Natural killer cell (primary cell): ENCODE measurements around the gene GGA3. TPM values are rescaled to one million over a fixed set of nuclear protein-coding genes. Genes with fewer than 3 reads are reported as not detected.
"Not testable (repeated sequence)": the region's sequence is repeated elsewhere in the genome, so short reads cannot be mapped to it uniquely, and the experiment has no call there.

Experiments
- ATAC-seq, 3 donors: fragments of 150-1000 bp in 2 of 3; fragments of 200-7000 bp in 1 of 3; cut with Tn5 transposase; 1 replicate in 1 of 3; 2 replicates in 2 of 3; pipeline ENCODE4 v1.10.0; 2021; ENCODE audit warnings: mild to moderate bottlenecking in 2 of 3, moderate library complexity in 2 of 3
- DNase-seq, 2 donors: peaks; one replicate each; pipeline versions ENCODE4 v3.0.0 to v3.0.0-alpha.2; 2013 to 2021; ENCODE audit warnings: mixed read lengths in 1 of 2
- H3K27ac ChIP-seq: one replicate; pipeline ENCODE4 v1.5.1; 2013; ENCODE audit warnings: mild to moderate bottlenecking, low read length
- H3K27me3 ChIP-seq: one replicate; pipeline ENCODE4 v1.6.1; 2013; ENCODE audit warnings: low read length; ENCODE audit not compliant: control insufficient read depth, insufficient read depth
- H3K36me3 ChIP-seq: one replicate; pipeline ENCODE4 v1.6.1; 2013; ENCODE audit warnings: low read length; ENCODE audit not compliant: control insufficient read depth, insufficient read depth
- H3K4me1 ChIP-seq: one replicate; pipeline ENCODE4 v1.6.1; 2013; ENCODE audit warnings: low read length; ENCODE audit not compliant: control insufficient read depth, insufficient read depth
- H3K4me3 ChIP-seq: one replicate; pipeline ENCODE4 v1.5.1; 2013; ENCODE audit warnings: low read length
- H3K9me3 ChIP-seq: one replicate; pipeline ENCODE4 v1.6.1; 2013; ENCODE audit warnings: low read length; ENCODE audit not compliant: control insufficient read depth, insufficient read depth
- H3K27ac Mint-ChIP-seq, 2 donors: one replicate each; pipeline ENCODE4 v1.8.0; 2022; ENCODE audit warnings: mild to moderate bottlenecking in 2 of 2, mixed read lengths in 2 of 2, moderate library complexity in 1 of 2
- H3K27me3 Mint-ChIP-seq, 2 donors: one replicate each; pipeline ENCODE4 v1.8.0; 2022; ENCODE audit warnings: low read depth in 2 of 2, mixed read lengths in 2 of 2
- H3K36me3 Mint-ChIP-seq: one replicate; pipeline ENCODE4 v1.8.0; 2022; ENCODE audit warnings: mixed read lengths
- H3K4me1 Mint-ChIP-seq, 2 donors: one replicate each; pipeline ENCODE4 v1.8.0; 2022; ENCODE audit warnings: mixed read lengths in 2 of 2
- H3K4me3 Mint-ChIP-seq: one replicate; pipeline ENCODE4 v1.8.0; 2022; ENCODE audit warnings: mild to moderate bottlenecking, moderate library complexity, mixed read lengths
- H3K9me3 Mint-ChIP-seq, 2 donors: one replicate each; pipeline ENCODE4 v1.8.0; 2022; ENCODE audit warnings: mixed read lengths in 2 of 2
- CTCF ChIP-seq: fragments of 200-600 bp; IDR thresholded peaks from one replicate; pipeline ENCODE4 v1.8.0; 2022; ENCODE audit warnings: antibody characterized with exemption
- WGBS: methylation state at CpG from one replicate; pipeline ENCODE4 v1.1.7; 2013; ENCODE audit warnings: missing lambda C conversion rate; ENCODE audit not compliant: insufficient coverage; 5-methylcytosine and 5-hydroxymethylcytosine counted together
- intact Hi-C: fragments of 100-400 bp; cut with micrococcal nuclease; formaldehyde crosslinking; loops from one replicate; pipeline ENCODE4 v1.14.2; 2022
- total RNA-seq, 4 donors: library from RNA; stranded (reverse); fragments of 120-200 nt in 1 of 4; gene quantifications; one replicate each; pipeline versions ENCODE4 v1.2.3 to v1.2.4, GENCODE V29; 2013 to 2022

The GGA3 gene
- total RNA-seq, 3 donors from 2014 or later (not counting 1 experiment from before 2014, with no cell fraction given): 78.1 to 97.3 (median 94.0) TPM

DNA sequence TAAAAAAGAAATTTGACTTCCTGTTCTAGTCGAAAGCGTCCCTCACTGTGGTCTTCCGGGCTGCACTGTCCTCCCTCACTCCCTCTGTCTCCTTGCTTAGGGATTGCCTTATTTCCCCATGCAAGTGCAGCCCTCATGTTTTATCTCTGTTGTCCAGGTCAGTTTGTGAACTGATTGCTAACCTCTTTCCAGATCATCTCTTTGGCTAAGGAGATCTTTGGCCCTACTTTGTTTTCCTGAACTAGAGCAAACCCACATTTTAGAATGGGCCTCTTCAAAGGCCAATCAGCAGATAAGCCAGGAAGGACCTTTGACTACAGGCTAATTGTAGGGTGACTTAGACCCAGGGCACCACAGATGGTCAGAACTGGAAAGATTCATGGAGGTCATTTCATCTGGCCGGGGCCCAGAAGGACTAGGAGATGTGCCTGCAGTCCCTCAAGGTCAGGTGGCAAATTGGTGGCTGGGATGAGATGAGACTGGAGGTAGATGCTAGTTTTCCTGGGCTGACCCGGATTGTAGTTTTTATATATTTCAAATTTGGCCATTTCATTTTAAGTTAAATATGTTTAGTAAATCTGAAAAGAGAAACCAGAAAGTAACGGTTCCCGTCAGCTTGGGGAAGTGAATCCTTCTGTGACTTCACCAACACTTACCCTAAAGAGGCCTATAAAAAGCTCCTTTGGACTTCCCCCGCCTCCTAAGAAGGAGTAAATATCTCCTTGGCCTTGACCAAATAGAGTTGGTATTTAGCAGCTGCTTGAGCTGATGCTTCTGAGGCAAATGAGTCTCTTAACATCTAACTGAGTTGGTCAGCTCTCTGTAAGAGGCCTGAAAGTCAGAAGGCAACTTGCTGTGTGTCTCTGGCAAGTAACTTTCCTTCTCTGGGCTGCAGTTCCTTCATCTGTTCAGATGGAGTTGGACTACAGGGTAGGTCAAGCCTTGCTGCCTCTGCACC is 34.1 kb upstream of the GGA3 start:
- intact Hi-C loops: no loop called here
- no peaks in the 10 kb centered on the region for H3K36me3 ChIP-seq
- no peaks in the 10 kb centered on the region for H3K36me3 Mint-ChIP-seq
- peak overlapping the region in 1 of 2 donors; percentile 61 for H3K27ac Mint-ChIP-seq
- H3K27me3 ChIP-seq: no peaks in the 10 kb centered on the region
- H3K27ac ChIP-seq: peak overlapping the region; percentile 90
- no peak overlapping the region for H3K4me3 ChIP-seq
- DNase-seq: no peak
- 54% methylated on average over 6 of the region's 8 CpGs for WGBS
- no peak overlapping the region for H3K4me3 Mint-ChIP-seq
- H3K9me3 Mint-ChIP-seq: no peaks in the 10 kb centered on the region
- H3K4me1 Mint-ChIP-seq: no peaks in the 10 kb centered on the region
- no peak for TF ChIP-seq CTCF
- ATAC-seq: peak in 2 of 3 donors; percentile 38 to 53
- peaks cover 39% of the 10 kb centered on the region for H3K4me1 ChIP-seq
- H3K27me3 Mint-ChIP-seq: no peaks in the 10 kb centered on the region
- no peaks in the 10 kb centered on the region for H3K9me3 ChIP-seq

- peaks cover 15 to 18% of the 10 kb centered on the region in 2 donors for H3K4me1 Mint-ChIP-seq
- H3K9me3 Mint-ChIP-seq, DNase-seq, H3K27me3 Mint-ChIP-seq, H3K27me3 ChIP-seq, H3K36me3 Mint-ChIP-seq, intact Hi-C loops, H3K4me3 Mint-ChIP-seq, H3K27ac ChIP-seq, H3K27ac Mint-ChIP-seq, ATAC-seq, H3K9me3 ChIP-seq, H3K4me3 ChIP-seq, H3K36me3 ChIP-seq: not testable (repeated sequence)
- 81% methylated on average over 16 of the region's 16 CpGs for WGBS
- H3K4me1 ChIP-seq: peaks cover 45% of the 10 kb centered on the region
Measured at GRCh38 chr17:75292810-75293448, 31.5 kb upstream of the GGA3 start.

- under 1% methylated on average over 22 of the region's 26 CpGs for WGBS
- peak overlapping the region; percentile 100 for H3K4me3 Mint-ChIP-seq
- Histone ChIP-seq H3K27me3 (no peaks in the 10 kb centered on the region), H3K27ac (peak overlapping the region; percentile 85), H3K4me3 (peak overlapping the region; percentile 56), H3K36me3 (peaks cover 5% of the 10 kb centered on the region), H3K9me3 (no peaks in the 10 kb centered on the region), H3K4me1 (peaks cover 20% of the 10 kb centered on the region)
- no peak for TF ChIP-seq CTCF
- H3K27ac Mint-ChIP-seq: peak overlapping the region; percentile 100
- peak in 1 of 2 donors; percentile 86 for DNase-seq
- no peaks in the 10 kb centered on the region for H3K36me3 Mint-ChIP-seq
- peak; percentile 31 to 45 (median 34) for ATAC-seq
- H3K4me1 Mint-ChIP-seq: peaks cover 15 to 19% of the 10 kb centered on the region in 2 donors
- intact Hi-C loops: loop anchor here (1.0 to 5.0 kb wide), 7 partner anchors 19 to 565 kb away; partner anchors contain the start of genes CASKIN2, GGA3, GRB2 and MIF4GD
- H3K9me3 Mint-ChIP-seq: no peaks in the 10 kb centered on the region
- H3K27me3 Mint-ChIP-seq: no peaks in the 10 kb centered on the region
Measured at GRCh38 chr17:75289832-75290337, 28.5 kb upstream of the GGA3 start.
